K562 (cell line): ENCODE results near the gene TMEM126A. TPM values are rescaled to one million over a fixed set of nuclear protein-coding genes. Genes with fewer than 3 reads are reported as not detected.

Experiments
- ARID1B ChIP-seq: fragments of 450-650 bp; IDR thresholded peaks from 2 replicates; pipeline ENCODE4 v1.6.1; 2016; ENCODE audit warnings: antibody characterized with exemption, mild to moderate bottlenecking, inconsistent platforms
- CBFB ChIP-seq: sonication (generic); formaldehyde crosslinking; IDR thresholded peaks from 2 replicates; pipeline ENCODE4 v1.4.0; 2020; ENCODE audit warnings: mild to moderate bottlenecking, missing genetic modification reagents
- CREM ChIP-seq: IDR thresholded peaks from 2 replicates; pipeline ENCODE4 v1.6.1; 2014; ENCODE audit warnings: antibody characterized with exemption, low read depth
- CTCFL ChIP-seq: IDR thresholded peaks from 2 replicates; pipeline ENCODE4 v1.6.1; 2011; ENCODE audit warnings: borderline replicate concordance, low read depth, mild to moderate bottlenecking, moderate library complexity, low read length; ENCODE audit not compliant: insufficient read depth, poor library complexity, severe bottlenecking
- IFI16 ChIP-seq: fragments of 250-450 bp; sonication (Bioruptor Pico); IDR thresholded peaks from 2 replicates; pipeline ENCODE4 v2.1.2; 2022; ENCODE audit warnings: mild to moderate bottlenecking, inconsistent platforms
- MIER1 ChIP-seq: fragments of 450-650 bp; IDR thresholded peaks from 2 replicates; pipeline ENCODE4 v1.6.1; 2016; ENCODE audit warnings: antibody characterized with exemption, mild to moderate bottlenecking, low read depth
- PML ChIP-seq: IDR thresholded peaks from 2 replicates; pipeline ENCODE4 v1.6.1; 2012; ENCODE audit warnings: low read length, inconsistent platforms
- RAD51 ChIP-seq: fragments of 450-650 bp; IDR thresholded peaks from 2 replicates; pipeline ENCODE4 v1.7.1; 2016; ENCODE audit warnings: low read depth, mild to moderate bottlenecking, borderline replicate concordance
- YY1 ChIP-seq, 3 experiments: IDR thresholded peaks; 2 replicates each; pipeline ENCODE4 v1.6.1; 2011; ENCODE audit warnings: low read length in 2 of 3, mild to moderate bottlenecking in 2 of 3, moderate library complexity in 2 of 3, borderline replicate concordance in 1 of 3, control low read depth in 1 of 3, low read depth in 1 of 3; ENCODE audit not compliant: insufficient read depth in 3 of 3, insufficient replicate concordance in 2 of 3, control insufficient read depth in 1 of 3, insufficient read length in 1 of 3; ENCODE audit errors: extremely low read depth in 1 of 3
- ZFPM2 ChIP-seq: fragments of 250-450 bp; sonication (Bioruptor Pico); IDR thresholded peaks from 2 replicates; pipeline ENCODE4 v1.5.1; 2022; ENCODE audit warnings: mild to moderate bottlenecking
- ZNF586 ChIP-seq: fragments of 450-650 bp; formaldehyde crosslinking; conservative IDR thresholded peaks from 2 replicates; pipeline ENCODE4 v1.4.0; 2020; ENCODE audit warnings: mild to moderate bottlenecking, moderate library complexity
- ZNF668 ChIP-seq: fragments of 250-450 bp; sonication (Bioruptor Pico); IDR thresholded peaks from 2 replicates; pipeline ENCODE4 v1.8.0; 2022; ENCODE audit warnings: mild to moderate bottlenecking, inconsistent platforms
- ZSCAN29 ChIP-seq: fragments of 450-650 bp; IDR thresholded peaks from 2 replicates; pipeline ENCODE4 v1.6.1; 2017
- ZZZ3 ChIP-seq: fragments of 450-650 bp; IDR thresholded peaks from 2 replicates; pipeline ENCODE4 v1.6.1; 2016; ENCODE audit warnings: antibody characterized with exemption, mild to moderate bottlenecking, moderate library complexity
- polyA plus RNA-seq, 8 experiments: library from polyadenylated mRNA; depleted of rRNA in 4 of 8; stranded (reverse) in 5 of 8; unstranded in 3 of 8; fragments of >200 nt; fragmentation: Nextera tagmentation in 2 of 8; fragmentation: Illumina TruSeq in 1 of 8; extraction: Ambion mirVana in 2 of 8; extraction: Trizol in 1 of 8; gene quantifications; 2 replicates each; pipeline versions ENCODE4 v1.2.1 to v1.2.3, GENCODE V29; 2011 to 2014; ENCODE audit warnings: inconsistent platforms in 1 of 8, missing spikeins in 1 of 8
- total RNA-seq, 7 experiments: library from RNA; depleted of rRNA in 6 of 7; stranded (reverse); fragments of >200 nt in 6 of 7; fragmentation: Illumina TruSeq in 2 of 7; extraction: Trizol in 2 of 7; gene quantifications; 2 replicates each; pipeline versions ENCODE4 v1.2.1 to v1.2.3, GENCODE V29; 2011 to 2021; ENCODE audit warnings: low replicate concordance in 1 of 7
- TF ChIP-seq, protein P1 (sequence below): fragments of 450-650 bp; IDR thresholded peaks from 2 replicates; pipeline ENCODE4 v1.6.1; 2016; ENCODE audit warnings: mild to moderate bottlenecking, moderate library complexity

Gene TMEM126A
- total and polyA plus RNA-seq, 9 of the 15 experiments (the other 6 are each of a cell fraction or from before 2014, with no cell fraction given) = 19.3 to 154 (median 56.3) TPM

DNA sequence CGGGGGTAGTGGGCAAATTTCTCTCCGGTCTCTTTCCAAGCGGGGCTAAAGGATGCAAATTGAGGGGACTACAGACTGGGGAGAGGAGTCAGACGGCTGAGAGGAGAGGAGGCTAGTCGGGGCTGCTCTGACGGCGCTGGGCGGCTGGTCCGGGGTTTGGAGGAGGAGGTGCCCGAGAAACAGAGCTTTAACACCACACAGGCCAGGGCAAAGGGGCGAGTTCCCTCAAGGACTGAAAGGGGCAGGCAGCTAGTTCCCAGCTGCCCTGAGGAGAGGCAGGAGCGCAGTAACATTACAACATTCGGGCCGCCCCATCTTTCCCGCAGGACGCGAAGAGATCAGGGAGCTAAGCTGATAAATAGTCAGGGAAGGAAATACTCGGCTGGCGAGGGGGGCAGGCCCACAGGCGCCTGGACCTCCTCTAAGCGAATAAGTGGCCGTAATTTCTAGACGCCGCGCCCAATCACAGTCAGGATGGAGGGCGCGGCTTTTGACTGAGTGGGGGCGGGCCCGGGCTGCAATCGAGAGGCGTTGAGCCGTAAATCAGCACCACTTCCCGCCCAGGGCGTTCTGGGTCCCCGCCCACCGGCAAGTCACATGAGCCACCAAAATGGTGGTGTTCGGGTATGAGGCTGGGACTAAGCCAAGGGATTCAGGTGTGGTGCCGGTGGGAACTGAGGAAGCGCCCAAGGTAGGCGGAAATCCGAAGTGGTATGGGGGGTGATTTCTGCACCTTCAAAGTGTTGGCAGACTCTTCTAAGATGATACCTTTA is 19.6 kb upstream of the TMEM126A start, which contains the start of gene TMEM126B (continued):
- TF ChIP-seq ZFPM2 (CRISPR knock-in tag) (no peak), CREM (no peak), MIER1 (no peak), ZSCAN29 (no peak), ZNF586 (no peak), CBFB (CRISPR knock-in tag) (no peak), ARID1B (no peak; the same call in 1 of the 2 replicates), IFI16 (CRISPR knock-in tag) (no peak), RAD51 (peak; percentile 90), YY1 (IDR thresholded peaks at IDR 0.05; ENCODE audit: borderline replicate concordance in 1 of 3, control insufficient read depth in 1 of 3, extremely low read depth in 1 of 3, insufficient read depth in 3 of 3, insufficient read length in 1 of 3, insufficient replicate concordance in 2 of 3, low read depth in 1 of 3, low read length in 2 of 3) (peak; percentile 50 to 96 (median 94)), CTCFL (no peak), PML (peak; percentile 72; the same call in 1 of the 2 replicates), ZZZ3 (no peak), ZNF668 (CRISPR knock-in tag) (no peak)
- TF ChIP-seq, protein P1, sequence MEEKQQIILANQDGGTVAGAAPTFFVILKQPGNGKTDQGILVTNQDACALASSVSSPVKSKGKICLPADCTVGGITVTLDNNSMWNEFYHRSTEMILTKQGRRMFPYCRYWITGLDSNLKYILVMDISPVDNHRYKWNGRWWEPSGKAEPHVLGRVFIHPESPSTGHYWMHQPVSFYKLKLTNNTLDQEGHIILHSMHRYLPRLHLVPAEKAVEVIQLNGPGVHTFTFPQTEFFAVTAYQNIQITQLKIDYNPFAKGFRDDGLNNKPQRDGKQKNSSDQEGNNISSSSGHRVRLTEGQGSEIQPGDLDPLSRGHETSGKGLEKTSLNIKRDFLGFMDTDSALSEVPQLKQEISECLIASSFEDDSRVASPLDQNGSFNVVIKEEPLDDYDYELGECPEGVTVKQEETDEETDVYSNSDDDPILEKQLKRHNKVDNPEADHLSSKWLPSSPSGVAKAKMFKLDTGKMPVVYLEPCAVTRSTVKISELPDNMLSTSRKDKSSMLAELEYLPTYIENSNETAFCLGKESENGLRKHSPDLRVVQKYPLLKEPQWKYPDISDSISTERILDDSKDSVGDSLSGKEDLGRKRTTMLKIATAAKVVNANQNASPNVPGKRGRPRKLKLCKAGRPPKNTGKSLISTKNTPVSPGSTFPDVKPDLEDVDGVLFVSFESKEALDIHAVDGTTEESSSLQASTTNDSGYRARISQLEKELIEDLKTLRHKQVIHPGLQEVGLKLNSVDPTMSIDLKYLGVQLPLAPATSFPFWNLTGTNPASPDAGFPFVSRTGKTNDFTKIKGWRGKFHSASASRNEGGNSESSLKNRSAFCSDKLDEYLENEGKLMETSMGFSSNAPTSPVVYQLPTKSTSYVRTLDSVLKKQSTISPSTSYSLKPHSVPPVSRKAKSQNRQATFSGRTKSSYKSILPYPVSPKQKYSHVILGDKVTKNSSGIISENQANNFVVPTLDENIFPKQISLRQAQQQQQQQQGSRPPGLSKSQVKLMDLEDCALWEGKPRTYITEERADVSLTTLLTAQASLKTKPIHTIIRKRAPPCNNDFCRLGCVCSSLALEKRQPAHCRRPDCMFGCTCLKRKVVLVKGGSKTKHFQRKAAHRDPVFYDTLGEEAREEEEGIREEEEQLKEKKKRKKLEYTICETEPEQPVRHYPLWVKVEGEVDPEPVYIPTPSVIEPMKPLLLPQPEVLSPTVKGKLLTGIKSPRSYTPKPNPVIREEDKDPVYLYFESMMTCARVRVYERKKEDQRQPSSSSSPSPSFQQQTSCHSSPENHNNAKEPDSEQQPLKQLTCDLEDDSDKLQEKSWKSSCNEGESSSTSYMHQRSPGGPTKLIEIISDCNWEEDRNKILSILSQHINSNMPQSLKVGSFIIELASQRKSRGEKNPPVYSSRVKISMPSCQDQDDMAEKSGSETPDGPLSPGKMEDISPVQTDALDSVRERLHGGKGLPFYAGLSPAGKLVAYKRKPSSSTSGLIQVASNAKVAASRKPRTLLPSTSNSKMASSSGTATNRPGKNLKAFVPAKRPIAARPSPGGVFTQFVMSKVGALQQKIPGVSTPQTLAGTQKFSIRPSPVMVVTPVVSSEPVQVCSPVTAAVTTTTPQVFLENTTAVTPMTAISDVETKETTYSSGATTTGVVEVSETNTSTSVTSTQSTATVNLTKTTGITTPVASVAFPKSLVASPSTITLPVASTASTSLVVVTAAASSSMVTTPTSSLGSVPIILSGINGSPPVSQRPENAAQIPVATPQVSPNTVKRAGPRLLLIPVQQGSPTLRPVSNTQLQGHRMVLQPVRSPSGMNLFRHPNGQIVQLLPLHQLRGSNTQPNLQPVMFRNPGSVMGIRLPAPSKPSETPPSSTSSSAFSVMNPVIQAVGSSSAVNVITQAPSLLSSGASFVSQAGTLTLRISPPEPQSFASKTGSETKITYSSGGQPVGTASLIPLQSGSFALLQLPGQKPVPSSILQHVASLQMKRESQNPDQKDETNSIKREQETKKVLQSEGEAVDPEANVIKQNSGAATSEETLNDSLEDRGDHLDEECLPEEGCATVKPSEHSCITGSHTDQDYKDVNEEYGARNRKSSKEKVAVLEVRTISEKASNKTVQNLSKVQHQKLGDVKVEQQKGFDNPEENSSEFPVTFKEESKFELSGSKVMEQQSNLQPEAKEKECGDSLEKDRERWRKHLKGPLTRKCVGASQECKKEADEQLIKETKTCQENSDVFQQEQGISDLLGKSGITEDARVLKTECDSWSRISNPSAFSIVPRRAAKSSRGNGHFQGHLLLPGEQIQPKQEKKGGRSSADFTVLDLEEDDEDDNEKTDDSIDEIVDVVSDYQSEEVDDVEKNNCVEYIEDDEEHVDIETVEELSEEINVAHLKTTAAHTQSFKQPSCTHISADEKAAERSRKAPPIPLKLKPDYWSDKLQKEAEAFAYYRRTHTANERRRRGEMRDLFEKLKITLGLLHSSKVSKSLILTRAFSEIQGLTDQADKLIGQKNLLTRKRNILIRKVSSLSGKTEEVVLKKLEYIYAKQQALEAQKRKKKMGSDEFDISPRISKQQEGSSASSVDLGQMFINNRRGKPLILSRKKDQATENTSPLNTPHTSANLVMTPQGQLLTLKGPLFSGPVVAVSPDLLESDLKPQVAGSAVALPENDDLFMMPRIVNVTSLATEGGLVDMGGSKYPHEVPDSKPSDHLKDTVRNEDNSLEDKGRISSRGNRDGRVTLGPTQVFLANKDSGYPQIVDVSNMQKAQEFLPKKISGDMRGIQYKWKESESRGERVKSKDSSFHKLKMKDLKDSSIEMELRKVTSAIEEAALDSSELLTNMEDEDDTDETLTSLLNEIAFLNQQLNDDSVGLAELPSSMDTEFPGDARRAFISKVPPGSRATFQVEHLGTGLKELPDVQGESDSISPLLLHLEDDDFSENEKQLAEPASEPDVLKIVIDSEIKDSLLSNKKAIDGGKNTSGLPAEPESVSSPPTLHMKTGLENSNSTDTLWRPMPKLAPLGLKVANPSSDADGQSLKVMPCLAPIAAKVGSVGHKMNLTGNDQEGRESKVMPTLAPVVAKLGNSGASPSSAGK = no peak
